Measurements from ENCODE around the gene LSMEM2. TPM values are rescaled to one million over a fixed set of nuclear protein-coding genes. Genes with fewer than 3 reads are reported as not detected.

The LSMEM2 gene
- polyA plus RNA-seq, 2 of the 4 experiments (the other 2 are of a cell fraction), result 0.09 TPM; not detected in 1

DNA sequence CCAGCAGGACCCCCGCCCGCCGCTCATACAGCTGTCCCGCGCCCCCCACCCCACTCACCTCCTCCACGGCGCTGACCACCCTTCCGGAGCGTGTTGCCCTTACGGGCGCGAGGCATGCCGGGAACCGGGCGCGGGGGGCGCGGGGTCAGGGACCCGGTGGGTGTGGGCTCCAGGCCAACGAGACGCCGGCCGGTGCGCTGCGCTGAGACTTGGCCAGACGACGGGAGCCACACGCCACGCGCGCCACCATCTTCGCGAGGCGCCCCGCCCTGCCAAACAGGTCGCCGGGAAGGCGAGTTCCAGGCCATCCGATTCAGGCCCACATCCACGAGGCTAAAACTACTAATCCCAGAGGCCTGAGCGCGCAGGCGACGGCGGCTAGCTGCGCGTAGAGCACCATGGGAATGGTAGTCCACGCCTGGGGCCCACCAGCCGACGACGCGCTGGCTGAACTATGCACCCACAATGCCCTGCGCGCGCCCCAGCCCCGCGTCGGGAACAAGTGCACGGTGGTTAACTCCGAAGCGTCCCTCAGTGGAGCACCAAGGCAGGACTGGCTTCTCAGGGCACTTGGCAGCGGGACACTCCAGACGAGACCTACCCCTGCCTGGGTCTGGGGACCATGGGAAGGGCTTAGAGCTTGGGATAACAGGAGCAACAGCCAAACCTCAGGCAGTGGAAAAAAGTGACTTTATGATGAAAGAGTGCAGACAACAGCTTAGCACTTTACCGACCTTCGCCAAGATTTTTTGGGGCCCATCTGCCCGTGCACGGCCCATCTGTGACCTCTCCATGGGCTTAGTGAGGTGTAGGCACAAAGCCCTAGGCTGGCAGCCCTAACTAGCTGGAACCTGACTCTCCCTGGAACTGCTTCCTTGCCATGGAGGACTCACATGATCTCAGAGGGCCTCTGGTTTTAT lies 13.5 kb downstream of the LSMEM2 start, which contains the start of gene IFRD2 (continued):
- TF ChIP-seq POLR2AphosphoS2 (conservative IDR thresholded peaks at IDR 0.05; ENCODE audit: low read length) (no peak), POLR2A (IDR thresholded peaks at IDR 0.05; ENCODE audit: low read length) (peak; percentile 50), NR3C1 (IDR thresholded peaks at IDR 0.05) (no peak), ESRRA (IDR thresholded peaks at IDR 0.05; ENCODE audit: borderline replicate concordance, low read length) (no peak), HOXA7 (CRISPR knock-in tag; IDR thresholded peaks at IDR 0.05) (no peak), FOSB (CRISPR knock-in tag; IDR thresholded peaks at IDR 0.05) (no peak), TP53 (CRISPR knock-in tag; IDR thresholded peaks at IDR 0.05) (no peak), EHF (CRISPR knock-in tag; IDR thresholded peaks at IDR 0.05) (no peak), KDM1A (IDR thresholded peaks at IDR 0.05; ENCODE audit: low read depth) (no peak), TFCP2L1 (CRISPR knock-in tag; IDR thresholded peaks at IDR 0.05) (no peak), MAFK (IDR thresholded peaks at IDR 0.05; ENCODE audit: partially characterized antibody) (no peak), RFX5 (IDR thresholded peaks at IDR 0.05) (no peak), FOSL2 (IDR thresholded peaks at IDR 0.05) (no peak), FOSL2 (CRISPR knock-in tag; IDR thresholded peaks at IDR 0.05) (no peak), MYC (IDR thresholded peaks at IDR 0.05; ENCODE audit: borderline replicate concordance, low read length) (peak; percentile 38; the same call in 1 of the 2 replicates), NPAS2 (CRISPR knock-in tag; IDR thresholded peaks at IDR 0.05; ENCODE audit: borderline replicate concordance) (no peak), HOXB5 (CRISPR knock-in tag; IDR thresholded peaks at IDR 0.05) (peak; percentile 80; the same call in 1 of the 2 replicates), HOXB13 (CRISPR knock-in tag; IDR thresholded peaks at IDR 0.05; ENCODE audit: low read depth) (0 out of 2 replicates have a peak, but pooled peaks have one; percentile 48), HDAC2 (IDR thresholded peaks at IDR 0.05) (no peak), FOXS1 (CRISPR knock-in tag; IDR thresholded peaks at IDR 0.05) (no peak)
- TF ChIP-seq, protein P1, sequence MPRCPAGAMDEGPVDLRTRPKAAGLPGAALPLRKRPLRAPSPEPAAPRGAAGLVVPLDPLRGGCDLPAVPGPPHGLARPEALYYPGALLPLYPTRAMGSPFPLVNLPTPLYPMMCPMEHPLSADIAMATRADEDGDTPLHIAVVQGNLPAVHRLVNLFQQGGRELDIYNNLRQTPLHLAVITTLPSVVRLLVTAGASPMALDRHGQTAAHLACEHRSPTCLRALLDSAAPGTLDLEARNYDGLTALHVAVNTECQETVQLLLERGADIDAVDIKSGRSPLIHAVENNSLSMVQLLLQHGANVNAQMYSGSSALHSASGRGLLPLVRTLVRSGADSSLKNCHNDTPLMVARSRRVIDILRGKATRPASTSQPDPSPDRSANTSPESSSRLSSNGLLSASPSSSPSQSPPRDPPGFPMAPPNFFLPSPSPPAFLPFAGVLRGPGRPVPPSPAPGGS (IDR thresholded peaks at IDR 0.05), result peak; percentile 57; the same call in 1 of the 3 replicates
- TF ChIP-seq, protein P2, sequence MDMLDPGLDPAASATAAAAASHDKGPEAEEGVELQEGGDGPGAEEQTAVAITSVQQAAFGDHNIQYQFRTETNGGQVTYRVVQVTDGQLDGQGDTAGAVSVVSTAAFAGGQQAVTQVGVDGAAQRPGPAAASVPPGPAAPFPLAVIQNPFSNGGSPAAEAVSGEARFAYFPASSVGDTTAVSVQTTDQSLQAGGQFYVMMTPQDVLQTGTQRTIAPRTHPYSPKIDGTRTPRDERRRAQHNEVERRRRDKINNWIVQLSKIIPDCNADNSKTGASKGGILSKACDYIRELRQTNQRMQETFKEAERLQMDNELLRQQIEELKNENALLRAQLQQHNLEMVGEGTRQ (IDR thresholded peaks at IDR 0.05), result no peak
- TF ChIP-seq, protein P3, sequence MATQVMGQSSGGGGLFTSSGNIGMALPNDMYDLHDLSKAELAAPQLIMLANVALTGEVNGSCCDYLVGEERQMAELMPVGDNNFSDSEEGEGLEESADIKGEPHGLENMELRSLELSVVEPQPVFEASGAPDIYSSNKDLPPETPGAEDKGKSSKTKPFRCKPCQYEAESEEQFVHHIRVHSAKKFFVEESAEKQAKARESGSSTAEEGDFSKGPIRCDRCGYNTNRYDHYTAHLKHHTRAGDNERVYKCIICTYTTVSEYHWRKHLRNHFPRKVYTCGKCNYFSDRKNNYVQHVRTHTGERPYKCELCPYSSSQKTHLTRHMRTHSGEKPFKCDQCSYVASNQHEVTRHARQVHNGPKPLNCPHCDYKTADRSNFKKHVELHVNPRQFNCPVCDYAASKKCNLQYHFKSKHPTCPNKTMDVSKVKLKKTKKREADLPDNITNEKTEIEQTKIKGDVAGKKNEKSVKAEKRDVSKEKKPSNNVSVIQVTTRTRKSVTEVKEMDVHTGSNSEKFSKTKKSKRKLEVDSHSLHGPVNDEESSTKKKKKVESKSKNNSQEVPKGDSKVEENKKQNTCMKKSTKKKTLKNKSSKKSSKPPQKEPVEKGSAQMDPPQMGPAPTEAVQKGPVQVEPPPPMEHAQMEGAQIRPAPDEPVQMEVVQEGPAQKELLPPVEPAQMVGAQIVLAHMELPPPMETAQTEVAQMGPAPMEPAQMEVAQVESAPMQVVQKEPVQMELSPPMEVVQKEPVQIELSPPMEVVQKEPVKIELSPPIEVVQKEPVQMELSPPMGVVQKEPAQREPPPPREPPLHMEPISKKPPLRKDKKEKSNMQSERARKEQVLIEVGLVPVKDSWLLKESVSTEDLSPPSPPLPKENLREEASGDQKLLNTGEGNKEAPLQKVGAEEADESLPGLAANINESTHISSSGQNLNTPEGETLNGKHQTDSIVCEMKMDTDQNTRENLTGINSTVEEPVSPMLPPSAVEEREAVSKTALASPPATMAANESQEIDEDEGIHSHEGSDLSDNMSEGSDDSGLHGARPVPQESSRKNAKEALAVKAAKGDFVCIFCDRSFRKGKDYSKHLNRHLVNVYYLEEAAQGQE (IDR thresholded peaks at IDR 0.05), result no peak

Measured in A549 (cell line).